ENCODE results near the gene MICAL3. TPM values are rescaled to one million over a fixed set of nuclear protein-coding genes. Genes with fewer than 3 reads are reported as not detected.
"Not testable (repeated sequence)": the region's sequence is repeated elsewhere in the genome, so short reads cannot be mapped to it uniquely, and the experiment has no call there.

The MICAL3 gene
- total and polyA plus RNA-seq, 3 donors from 2014 or later = 103 to 106 (median 104) TPM

- no peaks in the 10 kb centered on the region for H3K9me3 ChIP-seq
- no peak overlapping the region for H3K4me3 ChIP-seq
- TF ChIP-seq CTCF (IDR thresholded peaks at IDR 0.05) (no peak), POLR2A (IDR thresholded peaks at IDR 0.05) (no peak)
- H3K36me3 ChIP-seq (ENCODE audit: low read depth, missing control alignments) = no peaks in the 10 kb centered on the region
- H3K4me1 ChIP-seq = peaks cover 7% of the 10 kb centered on the region
- no peaks in the 10 kb centered on the region for H3K27me3 ChIP-seq
- intact Hi-C loops (cut with DNase I; ENCODE audit: low total_unique reads) = no loop called here
- H3K27ac ChIP-seq = peak overlapping the region; percentile 16 to 43
- DNase-seq = peak; percentile 66
- WGBS, 2 donors = 48 to 64% methylated on average over 8 of the region's 8 CpGs
These were observed 19.0 kb downstream of the MICAL3 start for GRCh38 chr22:18005201-18005926.

GRCh38 chr22:18001894-18002315 lies 22.5 kb downstream of the MICAL3 start:
- intact Hi-C loops (cut with DNase I; ENCODE audit: low total_unique reads); H3K27me3 ChIP-seq; H3K36me3 ChIP-seq (ENCODE audit: low read depth, missing control alignments); H3K4me1 ChIP-seq; H3K9me3 ChIP-seq; DNase-seq: not testable (repeated sequence)
- H3K4me3 ChIP-seq = peak overlapping the region; percentile 71 to 90
- 21 to 35% methylated on average over 15 of the region's 15 CpGs for WGBS, 2 donors
- peak overlapping the region; percentile 95 to 97 for H3K27ac ChIP-seq

- no peaks in the 10 kb centered on the region for H3K36me3 ChIP-seq (ENCODE audit: low read depth, missing control alignments)
- H3K27me3 ChIP-seq = no peaks in the 10 kb centered on the region
- H3K27ac ChIP-seq = peak overlapping the region; percentile 95 to 97
- peaks cover 7% of the 10 kb centered on the region for H3K4me1 ChIP-seq
- no peaks in the 10 kb centered on the region for H3K9me3 ChIP-seq
- 0% methylated on average over 16 to 51 of the region's 96 CpGs for WGBS, 2 donors
- intact Hi-C loops (cut with DNase I; ENCODE audit: low total_unique reads) = no loop called here
- H3K4me3 ChIP-seq = peak overlapping the region; percentile 71 to 90
- DNase-seq = peak; percentile 94
- TF ChIP-seq CTCF (IDR thresholded peaks at IDR 0.05) (peak; percentile 27 to 60 (median 37)), POLR2A (IDR thresholded peaks at IDR 0.05) (no peak)
These were observed 23.1 kb downstream of the MICAL3 start for GRCh38 chr22:18001040-18001893.

GRCh38 chr22:18000441-18001039 lies 23.8 kb downstream of the MICAL3 start:
- H3K9me3 ChIP-seq = no peaks in the 10 kb centered on the region
- peaks cover under 1% of the 10 kb centered on the region for H3K4me1 ChIP-seq
- 1 to 2% methylated on average over 11 to 44 of the region's 52 CpGs for WGBS, 2 donors
- no peaks in the 10 kb centered on the region for H3K36me3 ChIP-seq (ENCODE audit: low read depth, missing control alignments)
- intact Hi-C loops (cut with DNase I; ENCODE audit: low total_unique reads) = no loop called here
- H3K27ac ChIP-seq = peak overlapping the region; percentile 95 to 97
- peak; percentile 36 for DNase-seq
- peak overlapping the region; percentile 71 to 90 for H3K4me3 ChIP-seq
- TF ChIP-seq POLR2A (IDR thresholded peaks at IDR 0.05) (no peak), CTCF (IDR thresholded peaks at IDR 0.05) (no peak)
- no peaks in the 10 kb centered on the region for H3K27me3 ChIP-seq

GRCh38 chr22:17999851-18000250 lies 24.5 kb downstream of the MICAL3 start:
- Histone ChIP-seq H3K27ac (no peak overlapping the region), H3K27me3 (no peaks in the 10 kb centered on the region), H3K4me3 (peak overlapping the region in 1 of 2 donors; percentile 71), H3K36me3 (ENCODE audit: low read depth, missing control alignments) (no peaks in the 10 kb centered on the region), H3K4me1 (no peaks in the 10 kb centered on the region), H3K9me3 (no peaks in the 10 kb centered on the region)
- intact Hi-C loops (cut with DNase I; ENCODE audit: low total_unique reads) = no loop called here
- TF ChIP-seq CTCF (IDR thresholded peaks at IDR 0.05) = no peak
- TF ChIP-seq POLR2A (IDR thresholded peaks at IDR 0.05) = no peak
- WGBS, 2 donors = 49 to 61% methylated on average over 8 of the region's 8 CpGs
- no peak for DNase-seq

All from testis (tissue), 3 donors.